Activated T-cell treated with anti-CD3 and anti-CD28 coated beads for 1 hour (primary cell): ENCODE measurements around the gene CHRD.

Experiments used
- DNase-seq: peaks from one replicate; pipeline ENCODE4 v3.0.0-alpha.2; 2020; ENCODE audit warnings: low read depth

Gene CHRD

DNA sequence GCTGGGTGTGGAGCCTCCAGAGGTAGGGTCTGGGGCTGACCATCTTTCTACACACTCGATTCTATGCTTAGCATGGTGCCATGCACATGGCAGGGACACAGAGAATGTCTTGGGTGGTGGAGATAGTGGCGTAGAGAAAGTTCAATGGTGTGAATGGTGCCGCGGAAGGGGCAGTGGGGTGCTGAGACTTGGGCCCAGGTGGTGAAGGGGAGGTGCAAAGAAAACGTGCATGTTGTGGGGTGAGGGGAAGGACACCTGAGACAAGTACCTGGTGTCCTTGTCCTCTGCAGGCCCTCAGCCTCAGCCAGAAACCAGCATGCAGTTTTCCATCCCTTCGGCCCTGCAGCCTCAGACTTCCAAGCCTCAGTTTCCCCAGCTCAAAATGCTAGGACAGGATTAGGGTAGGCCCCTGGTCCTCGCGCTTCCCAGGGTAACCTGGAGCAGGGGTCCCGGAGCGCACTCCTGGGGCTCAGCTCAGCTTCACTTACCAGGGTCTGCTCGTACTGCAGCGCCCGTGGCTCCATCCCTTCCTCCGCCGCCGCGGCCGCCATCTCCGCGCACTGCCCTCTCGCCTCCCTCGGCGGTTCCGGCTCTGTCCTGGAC, 18.8 kb upstream of the CHRD start:
- DNase-seq = no peak

DNA sequence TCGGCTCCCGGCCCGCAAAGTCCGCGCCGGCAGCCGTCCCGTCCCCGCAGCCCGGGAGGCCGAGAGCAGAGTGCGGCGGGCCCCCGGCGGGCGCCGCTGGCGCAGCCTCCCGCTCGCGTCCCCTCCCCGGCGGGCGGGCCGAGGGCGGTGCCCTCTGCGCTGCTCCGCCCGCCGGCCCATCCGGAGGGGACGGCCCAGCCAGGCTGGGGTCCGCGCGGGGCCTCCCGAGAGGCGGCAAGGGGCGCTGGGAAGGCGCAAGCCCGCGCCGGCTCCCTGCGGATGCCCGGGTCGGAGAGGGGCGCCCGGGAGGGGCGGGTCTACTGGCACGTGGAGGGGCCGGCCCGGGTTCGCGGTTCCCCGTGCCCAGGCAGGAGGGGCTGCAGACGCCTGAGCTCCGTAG, 18.3 kb upstream of the CHRD start, which contains the start of the genes CLCN2 and POLR2H:
Gene CLCN2 (minus strand): TSS at position 74 of the 400 bp plus-strand sequence. CDS start 126 bp downstream, outside the sequence.
Gene POLR2H (plus strand): TSS at position 179 of the 400 bp plus-strand sequence. CDS start 1,783 bp downstream, outside the sequence.
- DNase-seq = peak; percentile 14

DNA sequence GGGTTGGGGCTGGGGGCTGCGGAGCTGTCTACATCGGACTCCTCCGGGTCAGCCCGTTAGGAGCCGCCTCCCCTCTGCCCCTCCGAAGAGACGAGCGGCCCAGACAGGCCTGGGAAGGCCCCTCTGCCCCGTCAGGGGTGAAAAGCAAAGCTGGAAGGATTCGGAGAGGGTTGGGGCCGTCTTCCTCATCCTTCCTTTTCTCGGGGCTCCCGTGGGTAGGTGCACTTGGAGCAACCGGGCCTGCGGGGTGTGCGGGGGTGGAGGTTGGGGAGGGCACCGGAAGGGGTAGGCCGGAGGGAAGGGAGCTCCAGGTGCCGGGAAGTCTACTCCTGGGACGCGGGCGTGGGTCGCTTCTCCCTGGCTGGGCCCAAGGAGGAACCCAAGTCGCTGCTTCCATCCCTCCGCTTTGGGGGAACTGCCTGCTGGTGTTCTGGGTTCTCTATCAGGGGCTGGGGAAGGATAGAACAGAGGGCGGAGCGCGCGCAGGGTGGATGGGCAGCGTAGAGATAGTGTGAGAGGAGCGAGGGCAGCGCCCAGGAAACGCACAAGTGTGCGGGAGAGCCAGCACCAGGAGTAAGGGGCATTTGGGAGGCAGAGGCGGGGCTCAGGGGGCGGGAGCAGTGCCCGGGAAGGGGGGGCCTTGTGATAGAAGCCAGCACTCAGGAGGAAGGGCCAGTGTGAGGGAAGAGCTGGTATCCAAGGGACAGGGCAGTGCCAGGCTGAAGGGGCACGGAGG, 17.8 kb upstream of the CHRD start:
- DNase-seq = peak; percentile 20

DNA sequence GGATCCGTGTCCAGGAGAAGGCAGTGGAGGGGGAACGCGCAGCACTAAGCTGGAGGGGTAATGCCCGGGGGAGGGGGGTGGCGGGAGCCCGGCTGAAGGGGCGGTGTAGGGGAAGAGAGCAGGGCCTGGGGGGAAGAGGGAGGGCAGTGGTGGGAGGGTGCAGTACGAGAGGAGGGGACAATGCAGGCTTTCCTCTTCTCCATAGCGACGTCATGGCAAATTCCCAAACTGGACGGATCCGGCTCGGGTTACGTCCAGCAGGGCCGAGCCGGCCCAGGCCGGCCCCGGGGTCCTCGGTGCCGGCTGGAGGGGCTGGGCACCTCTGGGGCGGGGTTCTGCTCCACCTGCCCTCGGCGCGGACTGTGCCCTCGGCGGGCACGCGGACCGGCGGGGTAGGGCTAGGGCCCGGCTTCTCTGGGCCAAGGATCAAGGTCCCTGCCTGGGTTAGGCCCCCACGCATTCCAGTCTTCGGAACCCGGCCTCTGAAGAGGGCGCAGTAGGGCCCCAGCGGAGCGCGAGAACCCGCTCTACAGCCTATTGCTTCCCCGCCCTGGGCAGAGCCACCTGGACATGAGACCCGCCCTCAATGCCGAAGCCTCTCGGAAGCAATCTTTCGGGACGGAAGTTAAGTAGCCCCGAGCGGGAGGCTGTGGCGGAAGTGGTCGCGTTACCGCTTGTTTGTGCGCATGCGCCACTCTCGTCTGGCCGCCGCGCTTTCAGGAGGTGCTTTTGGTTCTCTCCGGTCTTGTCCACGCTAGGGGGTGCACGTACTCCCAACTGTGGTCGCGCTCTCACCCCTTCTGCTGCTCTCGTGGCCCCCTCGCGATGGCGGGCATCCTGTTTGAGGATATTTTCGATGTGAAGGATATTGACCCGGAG, 16.9 kb upstream of the CHRD start:
- DNase-seq = peak; percentile 88

DNA sequence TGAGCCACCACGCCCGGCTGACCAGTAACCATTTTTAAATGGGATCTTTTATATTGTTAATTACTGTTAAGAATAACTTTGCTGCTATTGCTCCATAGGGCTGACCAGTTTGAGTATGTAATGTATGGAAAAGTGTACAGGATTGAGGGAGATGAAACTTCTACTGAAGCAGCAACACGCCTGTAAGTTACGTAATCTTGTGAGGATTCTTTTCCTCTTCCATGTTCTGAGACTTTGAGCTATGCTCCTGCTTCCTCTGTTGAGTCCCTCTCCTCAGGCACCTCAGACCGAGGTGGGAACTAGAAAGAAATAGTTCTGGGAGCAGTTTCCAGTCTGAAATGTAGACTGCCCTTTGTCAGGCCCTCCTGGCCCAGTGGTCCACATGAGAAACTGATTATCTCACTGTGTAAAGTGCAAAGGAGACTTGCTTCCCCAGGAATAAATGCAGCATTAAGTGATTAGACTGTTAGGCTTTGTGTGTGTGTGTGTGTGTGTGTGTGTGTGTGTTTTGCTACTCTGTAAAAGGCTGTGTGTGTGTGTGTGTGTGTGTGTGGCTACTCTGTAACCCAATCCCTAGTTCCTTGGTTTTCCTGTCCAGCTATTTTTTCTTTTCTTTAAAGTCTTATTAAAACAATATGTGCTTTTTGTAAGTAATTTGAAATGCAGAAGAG, 13.1 kb upstream of the CHRD start:
- no peak for DNase-seq

DNA sequence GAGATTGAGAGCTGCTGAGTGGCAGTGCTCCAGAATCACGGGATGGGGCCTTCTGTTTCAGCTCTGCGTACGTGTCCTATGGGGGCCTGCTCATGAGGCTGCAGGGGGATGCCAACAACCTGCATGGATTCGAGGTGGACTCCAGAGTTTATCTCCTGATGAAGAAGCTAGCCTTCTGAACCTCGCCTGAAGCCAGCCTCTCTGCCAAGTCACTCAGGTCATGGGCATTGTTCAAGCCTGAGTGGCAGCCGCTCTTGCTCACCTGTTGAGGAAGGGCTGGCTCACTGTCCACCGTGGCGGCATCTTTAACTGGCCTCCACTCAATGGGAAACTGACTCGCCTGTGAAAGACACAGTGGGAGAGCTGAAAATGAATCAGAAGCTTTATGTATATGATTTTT, 11.7 kb upstream of the CHRD start:
- no peak for DNase-seq

DNA sequence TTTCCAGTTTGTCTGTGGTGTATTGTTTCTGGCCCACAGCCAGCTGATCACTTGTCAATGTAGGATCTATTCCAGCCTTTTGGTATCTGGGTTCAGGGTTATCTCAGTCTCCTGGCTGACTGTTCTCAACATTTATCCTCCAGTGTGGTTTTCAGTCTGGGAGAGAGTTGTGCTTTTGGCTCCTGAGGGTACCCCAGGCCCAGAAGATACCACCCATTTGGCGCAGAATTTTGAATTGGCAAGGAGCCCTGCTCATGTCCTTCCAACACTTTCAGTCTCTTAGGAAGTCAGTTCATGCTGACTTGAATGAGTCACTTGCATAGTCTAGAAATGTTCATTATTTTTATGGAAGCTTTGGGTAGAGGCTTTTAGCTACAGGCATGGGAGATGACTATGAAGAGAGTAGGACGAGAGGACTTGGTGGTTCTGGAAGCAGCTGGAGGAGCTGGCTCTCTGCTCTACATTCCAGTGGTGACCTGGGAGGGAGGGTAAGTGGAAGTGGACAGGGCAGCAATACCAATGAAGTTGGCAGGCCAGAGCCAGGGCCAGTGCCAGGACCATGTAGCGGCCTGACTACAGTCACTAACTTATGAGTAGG, 11.2 kb upstream of the CHRD start:
- no peak for DNase-seq

DNA sequence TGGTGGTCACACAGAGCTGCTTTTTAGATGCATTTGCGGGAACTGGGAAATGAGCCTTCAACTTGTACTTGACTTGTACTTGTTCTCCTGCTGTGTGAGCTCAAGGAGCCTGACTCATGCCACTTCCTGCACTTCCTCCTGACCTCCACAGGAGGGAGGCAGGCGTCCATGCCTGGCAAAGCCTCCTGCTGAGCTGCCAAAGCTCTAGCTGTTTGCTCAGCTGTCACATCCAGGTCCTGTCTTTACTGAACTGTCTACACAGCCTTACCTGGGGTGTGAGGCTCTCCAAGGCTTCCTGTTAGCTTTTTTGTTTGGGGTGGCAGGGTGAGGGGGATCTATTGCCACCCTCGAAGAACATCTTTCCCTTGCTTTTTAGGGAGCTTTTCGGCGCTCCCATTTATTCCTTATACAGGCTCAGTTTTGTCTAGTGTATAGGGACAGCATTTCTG, 8.3 kb upstream of the CHRD start:
- DNase-seq = peak; percentile 45

DNA sequence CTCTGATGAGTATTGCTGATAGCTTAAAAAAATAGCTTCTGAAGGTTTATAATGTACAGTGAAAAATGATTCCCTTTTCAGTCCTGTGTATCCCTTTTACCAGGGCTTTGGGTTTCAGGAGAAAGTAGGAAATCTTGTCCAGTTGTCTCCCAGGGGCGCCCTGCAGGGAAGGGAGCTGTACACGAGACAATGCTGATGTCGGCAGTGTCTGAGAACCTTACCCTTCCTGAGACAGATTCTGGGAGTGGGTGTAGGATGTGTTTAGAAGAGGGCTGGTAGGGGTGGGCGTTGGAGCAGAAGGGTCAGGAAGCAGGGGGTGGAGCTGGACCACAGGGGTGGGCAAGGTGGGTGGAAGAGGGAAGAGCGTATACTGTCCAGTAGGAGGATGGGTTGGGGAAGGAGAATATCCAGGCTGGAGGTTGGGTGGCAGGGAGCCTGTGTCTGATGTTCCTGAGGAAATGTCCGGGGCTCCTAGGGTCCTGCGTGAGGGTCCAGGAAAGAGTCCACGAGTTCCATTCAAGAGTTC, 7.5 kb upstream of the CHRD start:
- DNase-seq = no peak

DNA sequence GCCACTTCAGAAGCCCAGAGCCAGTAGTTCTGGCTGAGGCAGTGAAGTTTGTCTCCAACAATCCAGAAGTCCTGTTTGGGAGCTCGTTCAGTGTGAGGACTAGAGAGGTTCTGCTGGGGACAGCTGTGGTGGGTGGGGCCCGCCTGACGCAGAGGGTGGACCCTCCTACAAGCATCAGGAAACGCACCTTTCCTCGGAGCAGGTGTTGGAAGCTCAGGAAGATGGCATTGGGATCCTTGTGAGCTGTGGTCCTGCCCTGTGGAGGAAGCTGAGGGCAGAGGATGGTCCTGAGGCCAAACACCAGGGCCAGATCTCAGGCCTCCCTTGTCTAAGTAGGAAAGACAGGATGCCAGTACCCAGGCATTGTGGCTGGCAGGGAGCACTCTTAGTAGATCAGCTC, 6.9 kb upstream of the CHRD start:
- DNase-seq = no peak

DNA sequence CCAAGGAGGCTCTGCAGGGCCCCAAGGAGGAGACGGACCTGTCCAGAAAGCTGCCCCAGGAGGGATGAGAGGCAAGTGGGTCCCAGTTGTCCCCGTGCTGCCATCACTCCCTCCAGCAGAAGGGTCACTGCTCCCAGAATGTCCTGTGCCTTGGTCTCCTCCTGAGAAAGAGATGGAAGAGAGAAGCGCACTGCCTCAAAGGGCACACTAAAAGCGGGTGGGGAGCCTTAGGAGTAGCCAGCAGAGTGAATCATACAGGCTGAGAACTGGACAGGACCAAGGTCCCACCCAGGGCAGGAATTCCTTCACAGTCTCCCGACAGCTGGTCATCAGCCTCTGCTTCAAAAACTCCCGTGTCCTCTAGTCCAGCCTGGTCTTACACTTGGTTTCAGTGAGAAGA, 6.4 kb upstream of the CHRD start:
- no peak for DNase-seq

DNA sequence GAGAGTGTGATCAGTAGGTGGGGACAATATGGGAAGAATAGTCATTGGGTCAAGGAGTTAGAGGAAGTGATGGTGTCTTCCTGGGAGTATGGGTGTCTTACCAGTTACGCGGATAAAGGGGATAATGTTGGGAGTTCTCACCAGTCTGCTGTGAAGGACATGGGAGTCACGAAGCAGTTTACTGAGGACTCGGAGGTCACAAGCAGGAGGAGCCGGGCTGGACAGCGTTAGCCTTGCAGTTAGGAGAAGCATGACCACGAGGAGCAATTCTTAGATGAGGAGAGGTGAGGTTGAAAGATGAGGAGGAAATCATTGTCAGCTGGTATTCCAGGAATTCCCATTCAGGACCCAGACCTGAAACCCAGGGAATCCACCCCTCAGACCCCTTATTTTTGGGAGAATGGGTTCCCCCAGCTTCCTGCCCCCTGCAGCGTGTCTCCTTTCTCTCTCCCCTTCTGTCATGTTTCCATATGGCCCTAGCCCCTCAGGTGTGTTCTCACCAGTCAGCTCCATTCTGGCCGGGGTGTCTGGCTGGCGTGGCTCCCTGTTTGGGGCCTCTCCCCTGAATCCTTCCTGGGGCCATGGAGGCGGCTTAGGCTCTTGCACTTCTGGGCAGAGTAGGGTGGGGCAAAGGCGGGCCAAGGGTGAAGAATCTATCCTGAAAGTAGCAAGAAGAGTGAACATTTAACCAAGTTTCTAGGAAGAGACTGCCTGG, 4.0 kb upstream of the CHRD start:
- no peak for DNase-seq

DNA sequence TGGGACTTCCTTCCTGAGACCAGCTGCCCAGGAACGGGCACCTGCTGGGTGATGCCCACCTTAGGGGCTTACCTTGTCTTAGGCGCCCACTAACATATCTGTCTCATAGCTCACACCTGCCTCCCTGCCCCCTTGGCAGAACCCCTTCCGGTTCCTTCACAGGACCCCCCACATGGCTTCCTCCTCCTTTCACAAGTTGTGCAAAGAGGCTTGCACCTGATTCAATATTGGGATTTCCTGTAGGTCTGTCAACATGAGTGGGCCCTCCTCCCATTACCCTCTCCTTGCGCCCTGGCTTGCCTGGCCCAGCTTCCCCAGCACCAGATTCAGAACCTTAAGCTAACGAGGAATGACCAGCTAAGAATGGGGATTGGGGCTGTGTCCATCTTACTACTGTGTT, 2.5 kb upstream of the CHRD start:
- no peak for DNase-seq

DNA sequence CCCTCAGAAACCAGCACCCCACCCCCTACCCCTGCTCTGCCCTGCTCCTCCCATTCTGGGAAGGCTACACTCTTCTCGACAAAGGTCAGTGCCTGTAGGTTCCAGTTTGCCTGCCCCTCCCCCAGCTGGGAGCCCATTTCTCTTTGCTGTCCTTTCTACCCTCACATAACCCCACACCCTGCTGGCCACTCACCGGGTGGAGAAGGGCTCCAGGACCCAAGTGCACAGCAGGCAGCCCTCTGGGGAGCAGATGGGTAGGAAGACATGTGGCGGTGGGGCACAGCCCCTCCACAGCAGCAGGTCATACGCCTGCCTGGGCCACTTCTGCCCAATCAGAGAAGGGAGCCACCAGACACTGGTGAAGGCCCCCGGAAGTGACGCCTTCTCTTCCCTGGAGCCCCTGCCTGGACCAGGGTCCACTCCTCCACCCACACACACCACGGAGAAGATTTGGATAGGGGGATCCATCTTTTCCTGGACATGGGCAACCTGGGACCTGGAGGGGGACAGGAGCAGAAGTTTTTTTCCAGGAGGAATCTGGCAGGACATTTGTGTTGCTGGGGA, 1.9 kb upstream of the CHRD start, which contains the start of gene THPO:
Gene THPO (minus strand): TSS at position 326 of the 564 bp plus-strand sequence. CDS start 1,948 bp downstream, outside the sequence.
- no peak for DNase-seq

DNA sequence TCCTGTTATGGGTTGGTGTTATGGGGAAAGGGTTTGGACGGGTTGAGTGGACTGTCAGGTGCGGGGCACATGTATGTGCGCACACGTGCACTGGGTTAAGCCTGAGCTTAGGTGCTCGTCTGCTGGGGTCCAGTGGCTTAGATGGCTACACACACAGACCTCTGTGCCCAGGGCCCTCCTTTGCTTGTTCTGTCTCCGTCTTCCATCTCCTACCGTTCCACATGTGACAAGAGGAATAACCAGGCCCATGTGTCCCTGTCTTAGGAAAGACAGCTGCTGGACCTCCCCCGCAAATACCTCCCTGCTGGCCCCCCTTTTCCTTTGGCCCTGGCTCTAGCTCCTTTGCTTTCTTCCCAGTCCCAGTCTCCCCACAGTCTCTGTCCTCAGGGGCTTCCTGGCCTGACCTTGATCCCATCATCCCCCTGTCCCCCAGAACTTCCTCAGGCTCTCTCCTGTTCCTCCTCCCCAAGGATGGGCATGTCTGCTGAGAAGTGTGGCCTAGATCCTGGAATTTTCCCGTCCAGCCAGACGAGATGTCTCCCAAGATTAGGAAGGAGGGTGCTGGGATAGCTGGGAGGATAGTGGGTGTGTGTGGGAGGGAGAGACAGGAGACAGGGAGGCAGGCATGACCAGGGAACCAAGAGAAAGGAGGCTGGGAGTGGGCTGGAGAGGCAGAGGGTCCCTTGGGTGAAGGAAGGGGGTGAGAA, 1.1 kb upstream of the CHRD start:
- DNase-seq = no peak

DNA sequence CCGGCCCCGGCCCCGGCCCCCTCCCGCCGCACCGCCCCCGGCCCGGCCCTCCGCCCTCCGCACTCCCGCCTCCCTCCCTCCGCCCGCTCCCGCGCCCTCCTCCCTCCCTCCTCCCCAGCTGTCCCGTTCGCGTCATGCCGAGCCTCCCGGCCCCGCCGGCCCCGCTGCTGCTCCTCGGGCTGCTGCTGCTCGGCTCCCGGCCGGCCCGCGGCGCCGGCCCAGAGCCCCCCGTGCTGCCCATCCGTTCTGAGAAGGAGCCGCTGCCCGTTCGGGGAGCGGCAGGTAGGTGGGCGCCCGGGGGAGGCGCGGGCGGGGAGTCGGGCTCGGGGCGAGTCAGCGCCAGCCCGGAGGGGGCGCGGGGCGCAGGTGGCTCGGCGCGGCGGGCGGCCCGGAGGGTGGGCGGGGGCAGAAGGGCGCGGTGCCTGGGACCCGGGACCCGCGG, 352 bp downstream of the CHRD start:
- no peak for DNase-seq

DNA sequence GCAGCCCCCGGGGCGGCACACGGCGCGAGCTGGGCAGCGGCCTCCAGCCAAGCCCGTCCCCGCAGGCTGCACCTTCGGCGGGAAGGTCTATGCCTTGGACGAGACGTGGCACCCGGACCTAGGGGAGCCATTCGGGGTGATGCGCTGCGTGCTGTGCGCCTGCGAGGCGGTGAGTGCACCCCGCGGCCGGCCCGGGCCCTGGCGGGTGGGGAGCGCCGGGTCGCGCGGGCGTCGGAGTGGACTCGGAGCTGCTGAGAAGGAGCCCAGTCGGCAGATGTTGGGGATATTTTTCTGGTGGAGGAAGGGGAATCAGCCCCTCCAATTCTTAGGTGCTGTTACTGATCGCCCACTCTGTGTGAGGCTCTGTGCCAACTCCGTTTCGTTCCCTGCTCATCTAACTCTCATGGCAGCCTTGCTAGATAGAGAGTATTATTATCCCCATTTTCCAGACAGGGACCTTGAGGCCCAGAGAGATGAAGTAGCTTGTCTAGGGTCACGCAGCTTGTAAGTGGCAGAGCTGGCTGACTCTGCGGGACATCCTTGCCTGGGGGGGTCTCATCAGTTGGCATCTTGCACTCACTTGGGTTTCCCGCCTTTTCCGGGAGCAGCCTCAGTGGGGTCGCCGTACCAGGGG, 890 bp downstream of the CHRD start:
- no peak for DNase-seq

DNA sequence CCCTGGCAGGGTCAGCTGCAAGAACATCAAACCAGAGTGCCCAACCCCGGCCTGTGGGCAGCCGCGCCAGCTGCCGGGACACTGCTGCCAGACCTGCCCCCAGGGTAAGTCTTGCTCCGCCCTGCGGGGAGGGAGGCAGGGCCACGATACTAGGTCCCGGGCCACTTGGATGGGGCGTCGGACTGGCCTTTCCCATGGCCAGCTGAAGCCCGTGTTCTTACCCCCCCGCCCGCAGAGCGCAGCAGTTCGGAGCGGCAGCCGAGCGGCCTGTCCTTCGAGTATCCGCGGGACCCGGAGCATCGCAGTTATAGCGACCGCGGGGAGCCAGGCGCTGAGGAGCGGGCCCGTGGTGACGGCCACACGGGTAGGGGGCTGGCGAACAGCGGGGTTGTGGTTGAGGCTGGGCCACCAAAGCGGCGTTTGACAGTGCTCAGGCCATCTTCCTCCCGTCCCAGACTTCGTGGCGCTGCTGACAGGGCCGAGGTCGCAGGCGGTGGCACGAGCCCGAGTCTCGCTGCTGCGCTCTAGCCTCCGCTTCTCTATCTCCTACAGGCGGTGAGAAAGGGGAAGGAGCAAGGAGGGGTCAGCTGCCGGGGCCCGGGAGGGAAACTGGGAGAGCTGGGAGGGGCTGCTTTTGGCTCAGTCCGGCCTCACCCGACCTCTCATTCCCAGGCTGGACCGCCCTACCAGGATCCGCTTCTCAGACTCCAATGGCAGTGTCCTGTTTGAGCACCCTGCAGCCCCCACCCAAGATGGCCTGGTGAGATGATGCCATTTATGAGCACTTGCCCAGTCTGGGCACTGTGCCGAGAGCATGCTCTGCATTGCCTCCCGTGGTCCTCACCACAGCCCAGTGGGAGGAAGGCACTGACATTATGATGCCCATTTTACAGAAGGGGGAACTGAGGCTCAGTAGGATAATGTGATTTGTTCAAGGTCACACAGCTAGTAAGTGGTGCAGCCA, 1.7 kb downstream of the CHRD start:
- DNase-seq = no peak
